Measurements from ENCODE around the gene TAS2R20. TPM values are rescaled to one million over a fixed set of nuclear protein-coding genes. Genes with fewer than 3 reads are reported as not detected.

Gene TAS2R20
- total and polyA plus RNA-seq, 10 of the 15 experiments (the other 5 are each of a cell fraction or from before 2014, with no cell fraction given) = 0.07 to 3.9 (median 0.65) TPM

- ChIA-PET CTCF (no interaction called here), RAD21 (ENCODE audit: unreplicated experiment) (no interaction called here), SMC1A (ENCODE audit: uncharacterized antibody, unreplicated experiment) (no interaction called here), POLR2A (no interaction called here)
- FAIRE-seq (no peak), ATAC-seq (no peak), DNase-seq (ENCODE audit: low read depth, low spot score) (no peak)
- Histone ChIP-seq H3K27ac (ENCODE audit: control insufficient read depth, insufficient read depth) (no peak overlapping the region), H3K9ac (ENCODE audit: control insufficient read depth, insufficient read depth, low read length) (no peak overlapping the region), H3K27me3 (replicated peaks in 1 of 2; ENCODE audit: control insufficient read depth in 2 of 2, insufficient read depth in 2 of 2, low read length in 1 of 2) (no peaks in the 10 kb centered on the region), H3K4me3 (no peak overlapping the region), H3K79me2 (ENCODE audit: control insufficient read depth, insufficient read depth, low read length) (no peaks in the 10 kb centered on the region), H3K9me3 (replicated peaks; ENCODE audit: control insufficient read depth, insufficient read depth, low read length) (no peaks in the 10 kb centered on the region), H3K4me2 (ENCODE audit: control insufficient read depth, insufficient read depth) (no peak overlapping the region), H2AFZ (ENCODE audit: control insufficient read depth, low read depth, low read length) (no peak overlapping the region), H4K20me1 (ENCODE audit: control insufficient read depth, insufficient read depth) (no peaks in the 10 kb centered on the region), H3K4me1 (ENCODE audit: control insufficient read depth, insufficient read depth, low read length) (no peaks in the 10 kb centered on the region), H3K36me3 (ENCODE audit: control insufficient read depth in 2 of 2, insufficient read depth in 2 of 2, low read length in 1 of 2) (no peaks in the 10 kb centered on the region; a peak in 1 of 4 replicates)
- intact Hi-C loops (cut with micrococcal nuclease; ENCODE audit: unreplicated experiment) = no loop called here
- in situ Hi-C loops (cut with MboI) = no loop called here
- WGBS (ENCODE audit: insufficient coverage, insufficient replicate concordance, low lambda C conversion rate, missing lambda C conversion rate) = 87% methylated on average over 3 of the region's 3 CpGs
- no TSS peak for BruUV-seq (replicated peaks)
- TF ChIP-seq E2F8 (IDR thresholded peaks at IDR 0.05; ENCODE audit: low read depth, partially characterized antibody) (no peak), E4F1 (IDR thresholded peaks at IDR 0.05; ENCODE audit: borderline replicate concordance, partially characterized antibody) (no peak), JUNB (IDR thresholded peaks at IDR 0.05) (no peak), LARP7 (IDR thresholded peaks at IDR 0.05) (no peak), POLR2AphosphoS5 (IDR thresholded peaks at IDR 0.05; ENCODE audit: low read length) (no peak), MYC (IDR thresholded peaks at IDR 0.05; ENCODE audit: insufficient read depth, insufficient read length, insufficient replicate concordance, low read length, severe bottlenecking) (no peak), TCF3 (IDR thresholded peaks at IDR 0.05; ENCODE audit: borderline replicate concordance, insufficient read depth, low read depth, low read length) (no peak), E2F4 (IDR thresholded peaks at IDR 0.05; ENCODE audit: low read depth, low read length) (no peak), HCFC1 (IDR thresholded peaks at IDR 0.05; ENCODE audit: low read length) (no peak), MLLT1 (IDR thresholded peaks at IDR 0.05) (no peak), JUND (IDR thresholded peaks at IDR 0.05; ENCODE audit: low read depth, low read length) (no peak)
Observed at GRCh38 chr12:10994307-10994706, 3.8 kb downstream of the TAS2R20 start.

Measured in GM12878 (cell line).